ENCODE measurements around the gene APBB3.

Gene APBB3

DNA sequence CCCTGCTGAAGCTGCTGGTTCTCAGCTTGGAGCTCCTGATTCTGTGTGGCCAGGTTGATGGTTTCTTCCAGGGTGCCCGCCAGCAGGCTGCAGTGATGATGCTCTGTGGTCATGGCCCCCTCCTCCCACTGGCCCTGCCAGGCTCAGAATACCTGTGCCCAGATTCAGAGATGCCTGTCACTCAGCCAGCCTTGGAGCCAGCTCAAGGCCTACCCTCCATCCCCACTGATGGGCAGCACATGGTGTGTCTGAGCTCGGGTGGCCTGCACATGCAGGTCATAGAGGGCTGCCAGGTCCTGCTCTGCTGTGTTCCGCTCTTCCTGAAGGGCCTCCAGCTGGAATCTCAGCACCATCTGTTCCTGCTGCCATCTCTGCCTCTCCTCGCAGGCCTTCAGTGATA, 5.7 kb upstream of the APBB3 start:
- DNase-seq (ENCODE audit: extremely low spot score) = no peak
- TF ChIP-seq, protein P1, sequence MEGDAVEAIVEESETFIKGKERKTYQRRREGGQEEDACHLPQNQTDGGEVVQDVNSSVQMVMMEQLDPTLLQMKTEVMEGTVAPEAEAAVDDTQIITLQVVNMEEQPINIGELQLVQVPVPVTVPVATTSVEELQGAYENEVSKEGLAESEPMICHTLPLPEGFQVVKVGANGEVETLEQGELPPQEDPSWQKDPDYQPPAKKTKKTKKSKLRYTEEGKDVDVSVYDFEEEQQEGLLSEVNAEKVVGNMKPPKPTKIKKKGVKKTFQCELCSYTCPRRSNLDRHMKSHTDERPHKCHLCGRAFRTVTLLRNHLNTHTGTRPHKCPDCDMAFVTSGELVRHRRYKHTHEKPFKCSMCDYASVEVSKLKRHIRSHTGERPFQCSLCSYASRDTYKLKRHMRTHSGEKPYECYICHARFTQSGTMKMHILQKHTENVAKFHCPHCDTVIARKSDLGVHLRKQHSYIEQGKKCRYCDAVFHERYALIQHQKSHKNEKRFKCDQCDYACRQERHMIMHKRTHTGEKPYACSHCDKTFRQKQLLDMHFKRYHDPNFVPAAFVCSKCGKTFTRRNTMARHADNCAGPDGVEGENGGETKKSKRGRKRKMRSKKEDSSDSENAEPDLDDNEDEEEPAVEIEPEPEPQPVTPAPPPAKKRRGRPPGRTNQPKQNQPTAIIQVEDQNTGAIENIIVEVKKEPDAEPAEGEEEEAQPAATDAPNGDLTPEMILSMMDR (IDR thresholded peaks at IDR 0.05; ENCODE audit: control extremely low read depth, extremely low read depth, low read depth, missing control alignments) = no peak
- ChIA-PET CTCF (interaction anchor here (1.1 to 5.9 kb wide), 11 partner anchors 7 to 207 kb away, joined by 3 to 25 read pairs (median 6); partner anchors contain the start of genes CD14, EIF4EBP3 and TMCO6), POLR2A (no interaction called here)

DNA sequence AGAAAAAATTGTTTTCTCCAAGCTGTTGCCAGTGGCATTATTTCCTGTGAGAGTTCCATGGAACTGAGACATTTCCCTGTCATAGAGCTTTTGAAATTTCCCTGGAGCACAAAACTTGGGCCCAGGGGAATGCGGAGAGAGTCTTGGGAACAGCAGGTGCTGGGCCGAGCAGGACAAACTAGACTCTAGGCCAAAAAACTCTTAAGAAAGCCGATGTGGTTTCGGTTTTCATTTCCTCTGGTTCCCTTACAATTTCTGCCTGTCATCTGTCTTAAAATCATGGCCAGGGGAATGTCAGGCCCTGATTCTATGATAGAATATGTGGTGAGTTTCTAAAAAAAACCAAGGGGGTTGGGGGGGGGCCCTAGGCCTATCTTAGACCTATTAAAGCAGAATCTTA, 4.8 kb upstream of the APBB3 start:
- POLR2A ChIA-PET = interaction anchor here (0.9 kb wide), 1 partner anchor 61 kb away, joined by 3 read pairs; no protein-coding TSS in a partner anchor

DNA sequence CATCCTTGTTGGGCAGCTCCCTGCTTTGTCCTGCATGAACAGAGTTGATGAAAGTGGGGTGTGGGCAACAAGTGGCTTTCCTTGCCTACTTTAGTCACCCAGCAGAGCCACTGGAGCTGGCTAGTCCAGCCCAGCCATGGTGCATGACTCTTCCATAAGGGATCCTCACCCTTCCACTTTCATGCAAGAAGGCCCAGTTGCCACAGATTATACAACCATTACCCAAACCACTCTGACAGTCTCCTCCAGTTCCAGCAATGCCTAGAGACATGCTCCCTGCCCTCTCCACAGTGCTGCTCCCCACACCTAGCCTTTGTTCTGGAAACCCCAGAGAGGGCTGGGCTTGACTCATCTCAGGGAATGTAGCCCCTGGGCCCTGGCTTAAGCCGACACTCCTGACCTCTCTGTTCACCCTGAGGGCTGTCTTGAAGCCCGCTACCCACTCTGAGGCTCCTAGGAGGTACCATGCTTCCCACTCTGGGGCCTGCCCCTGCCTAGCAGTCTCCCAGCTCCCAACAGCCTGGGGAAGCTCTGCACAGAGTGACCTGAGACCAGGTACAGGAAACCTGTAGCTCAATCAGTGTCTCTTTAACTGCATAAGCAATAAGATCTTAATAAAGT, 4.2 kb upstream of the APBB3 start:
- no peak for DNase-seq (ENCODE audit: extremely low spot score)

More for the DNA sequence above, 4.8 kb upstream of the APBB3 start:
- TF ChIP-seq, protein P1 (IDR thresholded peaks at IDR 0.05; ENCODE audit: control extremely low read depth, extremely low read depth, low read depth, missing control alignments) = no peak
- peak; percentile 47 for DNase-seq (ENCODE audit: extremely low spot score)
- CTCF ChIA-PET = interaction anchor here (0.9 to 5.9 kb wide), 10 partner anchors 8 to 206 kb away, joined by 3 to 25 read pairs (median 6); partner anchors contain the start of genes CD14, EIF4EBP3, IK and NDUFA2

DNA sequence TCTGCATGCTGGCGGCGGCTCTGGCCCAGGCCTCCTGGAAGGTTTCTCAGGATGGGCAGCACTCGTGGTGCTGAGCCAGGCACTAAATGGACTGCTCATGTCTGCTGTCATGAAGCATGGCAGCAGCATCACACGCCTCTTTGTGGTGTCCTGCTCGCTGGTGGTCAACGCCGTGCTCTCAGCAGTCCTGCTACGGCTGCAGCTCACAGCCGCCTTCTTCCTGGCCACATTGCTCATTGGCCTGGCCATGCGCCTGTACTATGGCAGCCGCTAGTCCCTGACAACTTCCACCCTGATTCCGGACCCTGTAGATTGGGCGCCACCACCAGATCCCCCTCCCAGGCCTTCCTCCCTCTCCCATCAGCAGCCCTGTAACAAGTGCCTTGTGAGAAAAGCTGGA, 3.5 kb upstream of the APBB3 start:
- TF ChIP-seq, protein P1 (IDR thresholded peaks at IDR 0.05; ENCODE audit: control extremely low read depth, extremely low read depth, low read depth, missing control alignments) = no peak
- ChIA-PET POLR2A (no interaction called here), CTCF (interaction anchor here (2.5 to 5.9 kb wide), 2 partner anchors 9 to 64 kb away, joined by 8 to 25 read pairs; partner anchors contain the start of gene CD14)

More for the DNA sequence above, 4.2 kb upstream of the APBB3 start:
- ChIA-PET CTCF (interaction anchor here (1.4 to 5.9 kb wide), 5 partner anchors 8 to 74 kb away, joined by 4 to 25 read pairs (median 6); partner anchors contain the start of genes CD14 and TMCO6), POLR2A (no interaction called here)
- TF ChIP-seq, protein P1 (IDR thresholded peaks at IDR 0.05; ENCODE audit: control extremely low read depth, extremely low read depth, low read depth, missing control alignments) = no peak

DNA sequence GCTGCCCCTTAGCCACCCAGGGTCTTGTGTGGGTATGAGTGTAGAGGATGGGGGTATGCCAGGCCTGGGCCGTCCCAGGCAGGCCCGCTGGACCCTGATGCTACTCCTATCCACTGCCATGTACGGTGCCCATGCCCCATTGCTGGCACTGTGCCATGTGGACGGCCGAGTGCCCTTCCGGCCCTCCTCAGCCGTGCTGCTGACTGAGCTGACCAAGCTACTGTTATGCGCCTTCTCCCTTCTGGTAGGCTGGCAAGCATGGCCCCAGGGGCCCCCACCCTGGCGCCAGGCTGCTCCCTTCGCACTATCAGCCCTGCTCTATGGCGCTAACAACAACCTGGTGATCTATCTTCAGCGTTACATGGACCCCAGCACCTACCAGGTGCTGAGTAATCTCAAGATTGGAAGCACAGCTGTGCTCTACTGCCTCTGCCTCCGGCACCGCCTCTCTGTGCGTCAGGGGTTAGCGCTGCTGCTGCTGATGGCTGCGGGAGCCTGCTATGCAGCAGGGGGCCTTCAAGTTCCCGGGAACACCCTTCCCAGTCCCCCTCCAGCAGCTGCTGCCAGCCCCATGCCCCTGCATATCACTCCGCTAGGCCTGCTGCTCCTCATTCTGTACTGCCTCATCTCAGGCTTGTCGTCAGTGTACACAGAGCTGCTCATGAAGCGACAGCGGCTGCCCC, 2.9 kb upstream of the APBB3 start:
- POLR2A ChIA-PET = interaction anchor here (0.6 kb wide), 2 partner anchors 19 to 86 kb away, joined by 3 read pairs; no protein-coding TSS in a partner anchor
- DNase-seq (ENCODE audit: extremely low spot score) = no peak
- CTCF ChIA-PET = interaction anchor here (1.0 to 5.9 kb wide), 3 partner anchors 9 to 65 kb away, joined by 3 to 25 read pairs (median 8); partner anchors contain the start of gene CD14

More for the DNA sequence above, 3.5 kb upstream of the APBB3 start:
- DNase-seq (ENCODE audit: extremely low spot score) = no peak

DNA sequence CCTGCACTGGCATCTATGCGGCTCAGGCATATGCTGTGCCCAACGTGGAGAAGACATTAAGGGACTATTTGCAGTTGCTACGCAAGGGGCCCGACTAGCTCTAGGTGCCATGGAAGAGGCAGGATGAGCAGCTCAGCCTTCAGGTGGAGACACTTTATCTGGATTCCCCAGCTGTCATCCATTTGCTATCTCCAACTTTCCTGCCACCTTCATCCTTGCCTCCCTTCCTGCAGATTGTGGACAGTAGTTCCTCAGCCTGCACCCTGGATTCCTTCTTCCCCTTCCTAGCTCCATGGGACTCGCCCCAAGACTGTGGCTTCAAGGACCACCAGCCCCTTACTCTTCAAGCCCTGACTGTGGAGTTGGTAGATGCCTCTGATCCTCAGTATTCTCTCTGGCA, 2.3 kb upstream of the APBB3 start:
- ChIA-PET CTCF (interaction anchor here (1.0 to 5.9 kb wide), 3 partner anchors 9 to 75 kb away, joined by 3 to 25 read pairs (median 3); no protein-coding TSS in a partner anchor), POLR2A (interaction anchor here (0.6 kb wide), 2 partner anchors 18 to 87 kb away, joined by 3 read pairs; no protein-coding TSS in a partner anchor)
- DNase-seq (ENCODE audit: extremely low spot score) = no peak
- TF ChIP-seq, protein P1 (IDR thresholded peaks at IDR 0.05; ENCODE audit: control extremely low read depth, extremely low read depth, low read depth, missing control alignments) = no peak

More for the DNA sequence above, 2.9 kb upstream of the APBB3 start:
- TF ChIP-seq, protein P1 (IDR thresholded peaks at IDR 0.05; ENCODE audit: control extremely low read depth, extremely low read depth, low read depth, missing control alignments) = no peak

All from GM10248 (cell line).